ENCODE data around the gene PRDM16. TPM values are rescaled to one million over a fixed set of nuclear protein-coding genes. Genes with fewer than 3 reads are reported as not detected.

Gene PRDM16
- total and polyA plus RNA-seq, 2 of the 13 experiments (the other 11 are each of a cell fraction or from before 2014, with no cell fraction given) = 0.15 to 0.81 TPM

- TF ChIP-seq, protein P1, sequence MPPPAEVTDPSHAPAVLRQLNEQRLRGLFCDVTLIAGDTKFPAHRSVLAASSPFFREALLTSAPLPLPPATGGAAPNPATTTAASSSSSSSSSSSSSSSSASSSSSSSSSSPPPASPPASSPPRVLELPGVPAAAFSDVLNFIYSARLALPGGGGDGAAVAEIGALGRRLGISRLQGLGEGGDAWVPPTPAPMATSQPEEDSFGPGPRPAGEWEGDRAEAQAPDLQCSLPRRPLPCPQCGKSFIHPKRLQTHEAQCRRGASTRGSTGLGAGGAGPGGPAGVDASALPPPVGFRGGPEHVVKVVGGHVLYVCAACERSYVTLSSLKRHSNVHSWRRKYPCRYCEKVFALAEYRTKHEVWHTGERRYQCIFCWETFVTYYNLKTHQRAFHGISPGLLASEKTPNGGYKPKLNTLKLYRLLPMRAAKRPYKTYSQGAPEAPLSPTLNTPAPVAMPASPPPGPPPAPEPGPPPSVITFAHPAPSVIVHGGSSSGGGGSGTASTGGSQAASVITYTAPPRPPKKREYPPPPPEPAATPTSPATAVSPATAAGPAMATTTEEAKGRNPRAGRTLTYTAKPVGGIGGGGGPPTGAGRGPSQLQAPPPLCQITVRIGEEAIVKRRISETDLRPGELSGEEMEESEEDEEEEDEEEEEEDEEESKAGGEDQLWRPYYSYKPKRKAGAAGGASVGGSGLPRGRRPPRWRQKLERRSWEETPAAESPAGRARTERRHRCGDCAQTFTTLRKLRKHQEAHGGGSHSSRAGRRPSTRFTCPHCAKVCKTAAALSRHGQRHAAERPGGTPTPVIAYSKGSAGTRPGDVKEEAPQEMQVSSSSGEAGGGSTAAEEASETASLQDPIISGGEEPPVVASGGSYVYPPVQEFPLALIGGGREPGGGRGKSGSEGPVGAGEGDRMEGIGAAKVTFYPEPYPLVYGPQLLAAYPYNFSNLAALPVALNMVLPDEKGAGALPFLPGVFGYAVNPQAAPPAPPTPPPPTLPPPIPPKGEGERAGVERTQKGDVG (CRISPR knock-in tag; IDR thresholded peaks at IDR 0.05; ENCODE audit: borderline replicate concordance) = no peak
- TF ChIP-seq ZNF841 (CRISPR knock-in tag; IDR thresholded peaks at IDR 0.05; ENCODE audit: borderline replicate concordance) (no peak), RARG (CRISPR knock-in tag; IDR thresholded peaks at IDR 0.05; ENCODE audit: low read depth) (no peak), PBX2 (CRISPR knock-in tag; IDR thresholded peaks at IDR 0.05) (no peak), BRD4 (CRISPR knock-in tag; IDR thresholded peaks at IDR 0.05) (0 out of 2 replicates have a peak, but pooled peaks have one; percentile 69), ZNF431 (CRISPR knock-in tag; IDR thresholded peaks at IDR 0.05; ENCODE audit: borderline replicate concordance, low read depth) (no peak), ZMYM3 (CRISPR knock-in tag; IDR thresholded peaks at IDR 0.05) (0 out of 2 replicates have a peak, but pooled peaks have one; percentile 10), SRY (CRISPR knock-in tag; IDR thresholded peaks at IDR 0.05) (0 out of 2 replicates have a peak, but pooled peaks have one; percentile 3), ZNF496 (CRISPR knock-in tag; IDR thresholded peaks at IDR 0.05; ENCODE audit: insufficient replicate concordance) (no peak), IKZF4 (CRISPR knock-in tag; IDR thresholded peaks at IDR 0.05; ENCODE audit: borderline replicate concordance, low read depth, not compliant biosample characterization) (peak; percentile 12), KLF6 (CRISPR knock-in tag; IDR thresholded peaks at IDR 0.05) (no peak)
- TF ChIP-seq, protein P2, sequence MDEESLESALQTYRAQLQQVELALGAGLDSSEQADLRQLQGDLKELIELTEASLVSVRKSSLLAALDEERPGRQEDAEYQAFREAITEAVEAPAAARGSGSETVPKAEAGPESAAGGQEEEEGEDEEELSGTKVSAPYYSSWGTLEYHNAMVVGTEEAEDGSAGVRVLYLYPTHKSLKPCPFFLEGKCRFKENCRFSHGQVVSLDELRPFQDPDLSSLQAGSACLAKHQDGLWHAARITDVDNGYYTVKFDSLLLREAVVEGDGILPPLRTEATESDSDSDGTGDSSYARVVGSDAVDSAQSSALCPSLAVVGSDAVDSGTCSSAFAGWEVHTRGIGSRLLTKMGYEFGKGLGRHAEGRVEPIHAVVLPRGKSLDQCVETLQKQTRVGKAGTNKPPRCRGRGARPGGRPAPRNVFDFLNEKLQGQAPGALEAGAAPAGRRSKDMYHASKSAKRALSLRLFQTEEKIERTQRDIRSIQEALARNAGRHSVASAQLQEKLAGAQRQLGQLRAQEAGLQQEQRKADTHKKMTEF (CRISPR knock-in tag; IDR thresholded peaks at IDR 0.05) = no peak; the same call in 1 of the 2 replicates
- TF ChIP-seq, protein P3, sequence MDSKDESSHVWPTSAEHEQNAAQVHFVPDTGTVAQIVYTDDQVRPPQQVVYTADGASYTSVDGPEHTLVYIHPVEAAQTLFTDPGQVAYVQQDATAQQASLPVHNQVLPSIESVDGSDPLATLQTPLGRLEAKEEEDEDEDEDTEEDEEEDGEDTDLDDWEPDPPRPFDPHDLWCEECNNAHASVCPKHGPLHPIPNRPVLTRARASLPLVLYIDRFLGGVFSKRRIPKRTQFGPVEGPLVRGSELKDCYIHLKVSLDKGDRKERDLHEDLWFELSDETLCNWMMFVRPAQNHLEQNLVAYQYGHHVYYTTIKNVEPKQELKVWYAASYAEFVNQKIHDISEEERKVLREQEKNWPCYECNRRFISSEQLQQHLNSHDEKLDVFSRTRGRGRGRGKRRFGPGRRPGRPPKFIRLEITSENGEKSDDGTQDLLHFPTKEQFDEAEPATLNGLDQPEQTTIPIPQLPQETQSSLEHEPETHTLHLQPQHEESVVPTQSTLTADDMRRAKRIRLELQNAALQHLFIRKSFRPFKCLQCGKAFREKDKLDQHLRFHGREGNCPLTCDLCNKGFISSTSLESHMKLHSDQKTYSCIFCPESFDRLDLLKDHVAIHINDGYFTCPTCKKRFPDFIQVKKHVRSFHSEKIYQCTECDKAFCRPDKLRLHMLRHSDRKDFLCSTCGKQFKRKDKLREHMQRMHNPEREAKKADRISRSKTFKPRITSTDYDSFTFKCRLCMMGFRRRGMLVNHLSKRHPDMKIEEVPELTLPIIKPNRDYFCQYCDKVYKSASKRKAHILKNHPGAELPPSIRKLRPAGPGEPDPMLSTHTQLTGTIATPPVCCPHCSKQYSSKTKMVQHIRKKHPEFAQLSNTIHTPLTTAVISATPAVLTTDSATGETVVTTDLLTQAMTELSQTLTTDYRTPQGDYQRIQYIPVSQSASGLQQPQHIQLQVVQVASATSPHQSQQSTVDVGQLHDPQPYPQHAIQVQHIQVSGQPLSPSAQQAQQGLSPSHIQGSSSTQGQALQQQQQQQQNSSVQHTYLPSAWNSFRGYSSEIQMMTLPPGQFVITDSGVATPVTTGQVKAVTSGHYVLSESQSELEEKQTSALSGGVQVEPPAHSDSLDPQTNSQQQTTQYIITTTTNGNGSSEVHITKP (CRISPR knock-in tag; IDR thresholded peaks at IDR 0.05; ENCODE audit: low read depth) = no peak
Observed at GRCh38 chr1:3322450-3323020, 253.5 kb downstream of the PRDM16 start (continued).
